Dermis blood vessel endothelial cell (primary cell): Measurements from ENCODE around the gene HIPK2. TPM values are rescaled to one million over a fixed set of nuclear protein-coding genes. Genes with fewer than 3 reads are reported as not detected.
"Not testable (repeated sequence)": the region's sequence is repeated elsewhere in the genome, so short reads cannot be mapped to it uniquely, and the experiment has no call there.

Experiments used
- DNase-seq: peaks from one replicate; pipeline ENCODE4 v3.0.0; 2010
- total RNA-seq: library from RNA; depleted of rRNA; stranded (reverse); fragments of >200 nt; gene quantifications from 2 replicates; pipeline ENCODE4 v1.2.3, GENCODE V29; 2014

The HIPK2 gene
- total RNA-seq, 1 donor from 2014 or later = 11.6 TPM

DNA sequence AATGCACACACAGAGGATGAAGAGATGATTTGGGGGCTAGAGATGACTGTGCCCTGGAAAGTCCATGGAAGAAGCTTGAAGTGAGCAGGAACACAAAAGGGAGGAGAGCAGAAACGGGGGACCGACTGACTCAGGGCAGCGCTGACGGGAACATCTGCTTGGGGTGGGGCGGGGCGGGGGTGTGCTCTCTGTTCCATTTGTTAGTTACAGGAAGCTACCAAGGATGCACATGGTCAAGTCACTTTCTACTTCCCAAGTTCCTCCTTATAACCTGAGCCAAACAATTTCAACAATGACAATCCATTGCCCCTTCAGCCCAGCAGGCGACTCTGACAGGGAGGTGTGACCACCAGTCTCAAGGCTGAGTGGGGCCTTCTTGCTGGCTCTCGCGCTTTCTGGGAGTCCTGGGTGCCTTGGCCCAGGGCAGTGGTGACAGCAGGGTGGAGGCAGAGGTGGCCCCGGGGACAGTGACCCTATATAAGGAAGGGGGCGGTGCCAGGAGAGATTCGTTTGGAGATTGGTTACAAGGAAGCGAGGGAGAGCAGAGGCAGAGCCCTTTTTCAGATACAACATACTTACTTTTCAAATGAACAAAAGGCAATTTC lies 214.7 kb downstream of the HIPK2 start:
- DNase-seq = no peak

DNA sequence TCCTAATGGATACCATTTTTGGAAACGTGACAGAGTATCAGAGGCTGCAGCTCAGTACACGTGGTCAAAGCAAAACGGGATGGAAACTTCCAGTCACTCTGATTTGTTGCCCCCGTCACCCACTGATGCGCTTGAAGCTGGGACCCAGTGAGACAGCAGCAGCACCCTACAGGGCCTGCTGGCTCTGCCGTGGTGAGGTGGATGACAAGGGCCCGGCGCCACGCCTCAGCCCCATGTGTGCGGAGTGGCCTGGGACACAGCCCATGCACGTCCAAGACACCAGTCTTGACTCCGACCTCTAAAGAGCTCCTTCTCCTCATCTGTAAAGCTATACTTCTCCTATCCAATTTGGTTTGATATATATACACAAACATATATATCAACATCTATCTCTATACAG lies 215.3 kb downstream of the HIPK2 start:
- DNase-seq = no peak

DNA sequence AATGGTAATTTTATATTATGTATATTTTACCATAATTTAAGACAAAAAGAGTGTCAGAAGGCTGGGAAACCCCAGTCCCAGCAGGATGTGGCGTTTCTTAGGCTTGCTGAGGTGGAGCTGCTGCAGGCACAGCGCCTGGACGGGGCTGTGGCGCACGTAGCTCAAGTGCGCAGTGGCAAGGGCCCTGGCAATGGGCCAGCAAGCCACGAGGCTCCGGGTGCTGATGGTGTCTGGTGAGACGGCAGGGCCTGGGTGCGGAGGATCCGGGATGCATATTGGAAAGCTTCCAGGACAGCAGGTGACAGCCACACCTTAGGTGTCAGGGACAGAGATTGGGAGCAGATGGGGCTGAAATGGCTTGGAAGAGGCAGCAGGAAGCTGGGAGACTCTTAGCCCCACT lies 217.1 kb downstream of the HIPK2 start:
- no peak for DNase-seq

DNA sequence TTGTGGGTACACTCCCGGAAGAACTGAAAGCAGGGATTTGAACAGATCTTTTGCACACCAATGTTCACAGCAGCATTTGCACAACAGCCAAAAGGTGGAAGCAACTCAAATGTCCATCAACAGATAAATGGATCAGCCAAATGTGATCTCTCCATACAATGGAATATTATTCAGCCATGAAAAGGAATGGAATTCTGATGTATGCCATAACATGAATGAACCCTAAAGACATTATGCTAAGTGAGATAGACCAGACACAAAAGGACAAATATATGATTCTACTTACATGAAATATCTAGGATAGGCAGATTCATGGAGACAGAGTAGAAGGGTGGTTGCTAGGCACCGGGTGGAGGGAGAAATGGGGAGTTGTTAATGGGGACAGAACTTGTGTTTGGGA lies 217.6 kb downstream of the HIPK2 start:
- no peak for DNase-seq

DNA sequence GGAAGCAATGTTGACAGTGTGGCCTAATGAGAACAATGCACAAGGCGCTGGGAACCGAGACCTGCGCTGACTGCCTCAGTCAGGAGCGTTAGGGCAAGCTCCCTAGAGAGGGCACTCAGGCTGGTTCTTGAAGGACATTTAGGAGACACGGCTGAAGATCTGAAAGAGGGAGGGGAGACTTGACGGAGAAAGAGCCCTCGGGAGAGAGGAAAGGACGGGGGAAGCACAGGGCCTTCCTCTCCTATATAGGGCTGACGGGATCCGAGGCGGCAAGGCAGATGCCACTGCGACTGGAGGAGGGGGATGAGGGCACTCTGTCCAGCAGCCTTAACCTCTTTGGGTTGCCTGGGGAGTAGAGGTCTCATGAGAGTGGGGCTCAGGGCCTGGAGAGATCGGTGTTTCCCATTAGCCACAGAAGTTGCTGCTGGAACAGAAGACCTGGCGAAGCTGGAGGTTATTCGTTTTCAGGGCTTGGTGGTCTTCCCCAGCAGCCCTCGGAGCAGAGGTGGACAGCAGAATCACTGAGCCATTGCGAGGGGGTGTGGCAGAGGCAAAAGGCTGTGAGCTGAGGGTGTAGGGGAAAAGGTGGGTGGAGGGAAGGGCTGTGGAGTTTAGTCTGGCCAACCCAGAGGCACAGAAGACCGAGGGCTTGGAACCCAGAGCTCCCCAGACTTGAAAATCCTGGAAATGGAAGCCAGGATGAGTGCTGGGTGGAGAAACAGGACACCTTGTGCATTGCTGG lies 218.3 kb downstream of the HIPK2 start:
- no peak for DNase-seq

DNA sequence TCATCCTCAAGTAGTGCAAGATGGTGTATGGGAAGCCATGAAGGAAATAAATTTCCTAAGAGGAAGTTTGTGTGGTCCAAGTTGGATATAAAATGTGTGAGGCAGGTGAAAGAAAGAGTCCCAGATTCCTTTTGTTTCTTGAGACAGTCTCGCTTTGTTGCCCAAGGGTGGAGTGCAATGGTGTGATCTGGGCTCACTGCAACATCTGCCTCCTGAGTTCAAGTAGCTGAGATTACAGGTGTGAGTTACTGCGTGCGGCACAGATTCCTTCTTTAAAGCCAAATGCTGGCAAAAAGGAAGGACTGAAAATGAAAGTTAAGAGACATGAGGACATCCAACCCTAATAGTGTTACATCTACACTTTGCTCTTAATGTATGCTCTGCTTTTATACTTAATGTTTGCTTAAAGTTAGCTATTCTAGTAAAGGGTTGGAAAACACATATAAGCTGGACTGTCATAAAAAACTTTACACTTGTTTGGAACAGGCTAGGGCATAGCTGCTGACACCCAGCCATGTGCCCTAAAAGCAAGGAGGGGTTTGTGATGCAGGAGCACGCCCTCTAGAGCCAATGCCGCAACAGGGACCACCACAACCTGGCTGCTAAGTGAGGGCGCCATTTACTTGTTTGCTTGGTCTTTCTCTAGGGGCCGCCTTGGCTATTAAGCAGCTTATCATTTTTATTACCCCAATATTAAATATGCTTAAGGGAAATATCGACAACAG lies 219.8 kb downstream of the HIPK2 start:
- DNase-seq = no peak

DNA sequence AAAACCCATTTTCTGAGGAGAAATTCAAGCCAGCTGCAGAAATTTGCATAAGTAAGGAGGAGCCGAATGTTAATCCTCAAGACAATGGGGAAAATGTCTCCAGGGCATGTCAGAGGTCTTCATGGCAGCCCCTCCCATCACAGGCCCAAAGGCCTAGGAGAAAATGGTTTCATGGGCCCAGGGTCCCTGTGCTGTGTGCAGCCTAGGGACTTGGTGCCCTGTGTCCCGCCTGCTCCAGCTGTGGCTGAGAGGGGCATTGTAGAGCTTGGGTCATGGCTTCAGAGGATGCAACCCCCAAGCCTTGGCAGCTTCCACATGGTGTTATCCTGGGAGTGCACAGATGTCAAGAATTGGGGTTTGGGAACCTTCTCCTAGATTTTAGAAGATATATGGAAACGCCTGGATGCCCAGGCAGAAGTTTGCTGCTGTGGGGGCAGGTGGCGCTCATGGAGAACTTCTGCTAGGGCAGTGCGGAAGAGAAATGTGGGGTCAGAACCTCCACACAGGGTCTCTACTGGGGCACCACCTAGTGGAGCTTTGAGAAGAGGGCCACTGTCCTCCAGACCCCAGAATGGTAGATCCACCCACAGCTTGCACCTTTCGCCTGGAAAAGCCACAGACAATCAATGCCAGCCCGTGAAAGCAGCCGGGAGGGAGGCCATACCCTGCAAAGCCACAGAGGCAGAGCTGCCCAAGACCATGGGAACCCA lies 223.7 kb downstream of the HIPK2 start:
- not testable (repeated sequence) for DNase-seq

DNA sequence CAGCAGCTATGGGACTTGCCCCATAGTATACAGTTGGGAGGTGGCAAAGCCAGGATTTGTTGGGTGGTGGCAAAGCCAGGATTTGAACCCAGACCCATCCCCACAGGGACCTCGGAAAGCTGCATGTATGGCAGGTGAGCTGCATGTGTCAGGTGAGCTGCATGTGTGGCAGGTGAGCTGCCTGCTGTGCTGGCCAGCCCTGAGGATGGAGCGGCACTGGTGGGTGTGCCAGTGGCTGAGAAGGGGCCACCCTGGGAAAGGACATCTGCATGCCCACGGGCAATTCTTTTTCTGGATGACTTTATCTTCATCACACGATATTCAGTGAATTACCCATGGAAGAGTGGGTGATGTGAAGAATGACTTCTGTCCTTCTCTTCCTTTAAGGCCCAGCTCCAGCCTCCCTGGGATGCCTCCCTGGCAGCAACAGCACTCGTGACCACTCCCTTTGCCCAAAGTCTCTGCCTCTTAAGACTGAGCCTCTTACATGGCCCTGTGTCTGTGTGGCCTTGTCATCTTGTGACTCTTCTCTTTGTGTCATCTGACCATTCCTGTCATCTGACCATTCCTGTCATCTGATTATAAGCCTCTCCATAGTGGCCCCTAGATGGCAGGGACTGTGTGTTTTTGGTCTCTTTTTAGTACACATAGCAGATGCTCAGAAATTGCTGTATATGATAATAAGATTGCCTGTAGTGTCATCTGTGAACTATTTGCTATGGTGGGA lies 229.3 kb downstream of the HIPK2 start:
- DNase-seq = no peak

DNA sequence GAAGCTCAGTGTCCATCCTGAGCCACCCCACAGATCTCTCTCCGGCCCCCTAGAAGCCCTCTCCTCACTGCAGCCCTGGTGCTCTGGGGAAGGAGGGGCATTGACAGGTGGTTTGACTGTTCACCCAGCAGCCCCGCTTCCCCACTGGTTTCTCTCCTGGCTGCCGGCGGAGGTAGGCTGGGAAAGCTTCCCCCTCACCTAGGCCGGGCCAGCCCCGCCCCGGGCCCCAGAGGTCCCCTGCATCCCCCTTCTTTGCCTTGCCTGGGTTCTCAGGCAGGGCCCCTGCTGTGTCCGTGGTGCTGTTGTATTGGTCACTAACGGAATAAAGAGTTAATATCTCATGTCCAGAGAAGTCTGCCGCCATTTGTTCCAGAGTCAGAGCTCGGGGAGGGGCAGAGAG lies 233.2 kb downstream of the HIPK2 start:
- no peak for DNase-seq

DNA sequence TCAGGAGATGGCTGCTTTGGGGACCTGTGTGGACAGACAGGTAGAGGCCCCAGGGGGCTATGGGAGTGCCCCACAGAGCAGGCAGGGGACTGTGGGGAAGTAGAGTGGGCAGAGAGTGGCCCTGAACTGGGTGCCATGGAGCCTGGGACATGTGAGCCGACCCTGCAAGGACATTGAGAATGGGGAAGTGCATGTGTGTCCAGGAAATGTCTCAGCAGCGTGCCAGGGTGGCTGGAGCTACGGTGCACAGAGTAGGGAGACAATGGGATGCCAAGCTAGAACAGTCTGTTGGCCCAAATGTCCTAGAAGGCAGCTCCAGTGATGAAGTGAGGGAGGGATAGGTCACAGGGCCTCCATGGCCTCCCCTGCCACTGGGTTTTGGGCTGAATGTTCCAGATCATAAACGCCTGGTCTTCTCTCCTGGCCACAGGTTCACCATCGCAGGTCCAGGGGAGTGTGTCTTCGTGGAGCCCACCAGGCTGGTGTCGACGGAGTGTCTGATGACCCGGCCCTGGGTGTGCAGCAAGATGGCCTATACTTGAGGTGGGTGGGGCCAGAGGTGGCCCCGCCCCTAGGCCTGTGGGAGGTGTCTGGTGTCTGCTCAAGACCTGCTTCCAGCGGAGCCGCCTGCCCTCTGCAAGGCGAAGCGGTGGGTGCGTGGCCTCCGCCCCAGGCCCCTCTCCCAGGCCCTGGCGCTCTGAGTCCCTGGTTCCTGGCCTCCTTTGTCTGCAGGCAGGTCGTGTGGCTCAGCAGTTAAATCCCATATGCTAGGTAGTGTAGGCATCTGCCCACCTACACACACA lies 233.8 kb downstream of the HIPK2 start:
- no peak for DNase-seq

DNA sequence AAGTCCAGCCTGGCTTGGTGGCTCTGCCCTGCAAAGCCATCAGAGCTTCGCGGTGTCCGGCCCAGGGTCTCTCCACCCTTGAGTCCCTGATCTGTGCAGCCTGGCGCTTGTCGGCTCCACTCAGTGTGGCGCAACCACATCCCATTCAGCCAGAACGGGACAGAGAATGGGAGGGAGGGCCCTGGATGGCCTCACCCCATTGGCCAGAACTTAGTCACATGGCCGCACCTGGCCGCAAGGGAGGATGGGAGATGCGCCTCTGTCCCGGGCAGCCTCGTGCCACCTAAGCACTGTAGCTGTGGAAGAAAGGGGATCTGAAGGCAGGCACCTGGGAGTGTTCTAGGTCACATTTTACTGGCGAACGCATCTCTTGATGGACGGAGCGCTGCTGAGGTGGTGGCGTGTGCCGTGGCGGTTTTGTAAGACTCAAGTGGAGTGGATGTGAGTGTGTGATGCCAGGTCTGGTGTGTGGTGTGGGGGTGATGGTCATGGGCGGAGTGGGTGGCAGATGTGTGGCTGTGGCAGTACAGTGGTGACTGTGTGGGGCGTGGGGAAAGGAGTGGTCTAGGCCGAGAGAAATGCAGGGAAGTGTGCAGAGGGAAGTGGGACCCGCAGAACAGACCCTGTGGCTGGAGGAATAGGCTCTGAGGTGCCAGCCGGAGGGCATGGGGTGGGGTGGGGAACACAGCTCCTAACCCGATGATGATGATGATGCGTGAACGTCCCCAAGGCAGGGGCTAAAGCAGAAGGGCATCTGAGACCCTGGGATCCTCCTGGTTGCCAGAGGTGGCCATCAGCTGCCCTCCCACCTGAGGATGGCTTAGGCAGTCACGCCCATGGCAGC lies 235.3 kb downstream of the HIPK2 start:
- DNase-seq = no peak

DNA sequence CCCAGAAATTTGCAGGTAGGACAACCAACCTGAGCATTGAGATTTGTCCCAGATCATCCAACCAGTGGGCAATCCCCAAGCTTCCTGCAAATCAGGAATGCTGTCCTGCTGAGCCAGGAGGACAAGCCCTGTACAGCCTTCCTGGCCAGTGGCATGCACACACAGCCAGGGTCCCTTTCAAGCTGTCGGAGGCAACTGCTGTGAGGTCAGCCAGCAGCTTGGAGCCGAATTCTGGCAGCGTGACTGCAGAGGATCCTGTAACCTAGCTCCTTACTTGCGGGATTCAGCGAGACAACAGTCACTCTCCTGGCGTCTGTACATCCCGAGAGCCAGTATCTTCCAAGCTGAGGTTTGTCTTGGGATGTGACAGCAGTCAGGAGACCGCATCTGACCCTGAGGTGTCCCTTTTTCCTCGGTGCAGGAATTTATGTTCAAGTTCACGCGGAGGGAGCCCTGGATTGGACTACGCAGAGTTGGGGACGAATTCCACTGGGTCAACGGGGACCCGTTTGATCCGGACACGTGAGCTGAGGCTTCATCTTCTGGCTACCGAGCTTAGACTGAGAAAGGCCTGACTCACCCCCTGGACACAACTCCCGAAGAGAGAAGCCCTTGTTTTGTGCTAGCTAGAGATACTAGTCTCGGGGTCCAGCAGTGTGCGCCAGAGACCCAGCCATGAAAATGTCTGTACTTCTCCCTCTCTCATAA lies 236.0 kb downstream of the HIPK2 start:
- no peak for DNase-seq

DNA sequence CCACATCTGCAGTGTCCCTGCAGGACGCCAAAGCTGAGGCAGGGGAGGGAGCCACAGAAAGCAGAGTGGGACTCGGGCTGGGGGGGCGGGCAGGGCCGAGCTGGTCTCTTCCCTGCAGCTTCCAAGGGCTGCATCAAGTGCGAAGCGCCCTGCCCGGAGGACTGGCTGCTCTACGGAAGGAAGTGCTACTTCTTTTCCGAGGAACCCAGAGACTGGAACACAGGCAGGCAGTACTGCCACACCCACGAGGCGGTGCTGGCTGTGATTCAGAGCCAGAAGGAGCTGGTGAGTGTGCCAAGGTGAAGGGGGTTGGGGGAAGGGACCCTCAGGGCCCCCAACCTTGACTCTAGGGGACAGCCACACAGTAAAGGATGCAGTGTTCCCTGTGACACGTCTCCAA lies 237.6 kb downstream of the HIPK2 start:
- no peak for DNase-seq

DNA sequence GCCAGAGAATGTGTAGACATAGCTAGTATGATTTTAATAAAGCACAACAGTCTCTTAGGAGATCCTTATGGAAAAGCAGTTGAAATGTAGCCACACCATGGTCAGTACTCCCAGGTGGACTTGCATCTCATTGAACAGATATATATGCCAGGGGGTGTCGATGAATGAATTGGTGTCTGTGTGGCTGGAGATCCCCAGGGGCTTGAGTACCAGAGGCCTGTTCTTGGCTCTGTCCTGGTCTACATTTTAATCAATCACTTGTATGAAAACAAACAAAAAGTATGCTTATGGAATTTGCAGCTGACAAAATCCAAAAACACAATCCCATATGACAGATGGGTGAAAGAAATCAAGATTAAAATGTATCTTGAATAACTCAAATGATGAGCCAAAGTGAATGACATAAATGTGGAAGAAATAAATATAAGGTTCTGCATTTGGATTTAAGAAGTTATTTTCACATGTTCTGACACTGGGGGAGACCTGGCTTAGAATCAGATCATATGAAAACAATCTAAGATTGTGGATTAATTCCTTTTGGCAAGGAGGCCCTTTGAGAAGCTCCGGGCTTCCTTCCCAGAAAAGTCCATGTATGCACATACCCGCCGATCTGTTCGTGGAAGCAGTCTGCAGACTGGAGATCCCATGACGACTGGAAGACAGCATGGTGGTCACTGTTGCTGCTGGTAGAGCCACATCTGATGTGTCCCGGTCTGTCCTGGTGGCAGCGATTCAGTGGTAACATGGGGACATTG lies 238.7 kb downstream of the HIPK2 start:
- DNase-seq = no peak

DNA sequence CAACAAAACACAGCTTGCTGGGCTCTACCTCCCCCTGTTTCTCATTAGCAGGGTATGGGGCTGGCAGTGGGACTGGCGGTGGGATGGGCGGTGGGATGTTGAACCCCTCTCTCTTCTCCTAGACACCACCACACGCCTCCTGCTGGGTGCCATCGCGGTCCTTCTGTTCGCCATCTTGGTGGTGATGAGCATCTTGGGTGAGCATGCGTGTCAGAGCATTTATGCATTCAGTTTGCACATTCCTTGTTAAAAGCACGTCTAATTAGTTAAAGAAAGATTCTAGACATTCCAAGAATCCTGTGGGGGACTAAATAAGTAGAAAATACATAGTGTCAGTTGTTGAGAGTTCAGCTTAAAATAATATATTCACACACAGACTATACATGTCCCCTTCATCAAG lies 241.6 kb downstream of the HIPK2 start:
- no peak for DNase-seq

DNA sequence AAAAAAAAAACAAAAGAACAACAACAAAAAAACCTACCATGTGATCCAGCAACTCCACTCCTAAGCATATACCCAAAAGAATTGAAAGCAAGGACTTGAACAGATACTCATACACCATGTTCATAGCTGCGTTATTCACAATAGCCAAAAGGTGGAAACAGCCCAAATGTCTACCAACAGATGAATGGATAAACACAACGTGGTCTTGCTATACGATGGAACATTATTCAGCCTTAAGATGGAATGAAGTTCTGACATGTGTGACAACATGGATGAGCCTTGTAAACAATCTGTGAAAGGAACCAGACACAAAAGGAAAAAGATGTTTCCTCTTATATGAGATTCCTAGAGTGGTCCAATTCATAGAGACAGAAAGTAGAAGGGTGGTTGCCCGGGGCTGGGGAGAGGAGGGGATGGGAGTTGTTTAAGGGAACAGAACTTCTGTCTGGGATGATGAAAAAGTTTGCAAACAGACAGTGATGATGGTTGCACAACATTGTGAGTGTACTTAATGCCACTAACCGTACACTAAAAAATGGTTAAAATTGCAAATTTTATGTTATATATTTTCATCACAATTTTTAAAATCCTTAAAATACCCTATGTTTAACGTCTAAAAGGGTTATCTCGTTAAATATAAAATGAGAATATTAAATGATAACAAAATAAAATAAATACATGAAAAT lies 242.7 kb downstream of the HIPK2 start:
- no peak for DNase-seq

DNA sequence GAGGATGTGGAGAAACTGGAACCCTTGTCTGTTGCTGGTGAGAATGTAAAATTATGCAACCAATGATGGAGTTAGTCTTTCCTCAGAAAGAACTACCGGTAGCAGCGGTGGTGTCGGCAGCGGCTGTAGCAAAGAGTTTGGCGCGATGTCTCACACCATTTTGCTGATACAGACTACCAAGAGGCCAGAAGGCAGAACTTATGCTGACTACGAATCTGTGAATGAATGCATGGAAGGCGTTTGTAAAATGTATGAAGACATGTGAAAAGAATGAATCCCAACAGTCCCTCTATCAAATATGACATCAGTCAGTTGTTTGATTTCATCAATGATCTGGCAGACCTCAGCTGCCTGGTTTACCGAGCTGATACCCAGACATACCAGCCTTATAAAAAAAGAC lies 243.7 kb downstream of the HIPK2 start:
- no peak for DNase-seq

DNA sequence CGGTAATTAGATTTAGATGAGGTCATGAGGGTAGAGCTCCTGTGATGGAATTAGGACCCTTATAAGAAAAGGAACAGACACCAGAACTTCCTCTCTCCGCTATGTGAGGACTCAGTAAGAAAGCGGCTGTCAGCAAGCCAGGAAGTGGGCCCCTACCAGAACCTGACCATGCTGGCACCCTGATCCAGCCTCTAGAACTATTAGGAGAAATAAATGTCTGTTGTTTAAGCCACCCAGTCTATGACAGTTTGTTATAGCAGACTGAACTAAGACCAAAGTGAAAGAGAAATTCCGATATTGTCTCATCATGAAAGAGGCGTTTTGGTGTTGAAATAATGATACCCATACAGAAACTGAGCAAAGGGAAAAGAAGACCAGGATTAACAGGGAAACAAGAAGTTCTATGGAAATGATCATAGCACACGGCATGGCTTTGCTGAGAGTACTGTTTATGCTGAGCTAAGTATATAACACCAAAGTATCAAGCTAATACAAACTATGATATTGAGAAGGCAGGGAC lies 245.1 kb downstream of the HIPK2 start:
- DNase-seq = no peak

DNA sequence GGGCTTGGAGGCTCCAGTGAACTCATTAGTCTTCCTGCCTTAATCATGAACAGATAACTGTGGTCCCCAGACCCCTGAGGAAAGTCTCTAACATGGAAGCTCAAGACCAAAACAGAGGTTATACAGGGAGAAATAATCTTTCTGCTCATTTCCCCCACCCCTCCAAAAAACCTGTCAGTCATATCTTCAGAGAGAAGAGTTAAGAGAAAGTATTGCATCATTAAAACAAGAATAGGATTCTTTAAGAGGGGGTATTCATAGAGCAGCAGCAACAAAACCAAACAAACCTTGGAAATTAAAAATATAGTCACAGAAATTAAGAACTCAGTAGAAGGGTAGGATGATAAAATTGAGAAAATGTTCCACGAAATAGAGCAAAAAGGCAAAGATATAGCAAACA lies 246.7 kb downstream of the HIPK2 start:
- no peak for DNase-seq
